ENCODE data around the gene RBM15. TPM values are rescaled to one million over a fixed set of nuclear protein-coding genes. Genes with fewer than 3 reads are reported as not detected.

RBM15 gene
- total and polyA plus RNA-seq, 2 of the 13 experiments (the other 11 are each of a cell fraction or from before 2014, with no cell fraction given) = 13.5 to 36.4 TPM

DNA sequence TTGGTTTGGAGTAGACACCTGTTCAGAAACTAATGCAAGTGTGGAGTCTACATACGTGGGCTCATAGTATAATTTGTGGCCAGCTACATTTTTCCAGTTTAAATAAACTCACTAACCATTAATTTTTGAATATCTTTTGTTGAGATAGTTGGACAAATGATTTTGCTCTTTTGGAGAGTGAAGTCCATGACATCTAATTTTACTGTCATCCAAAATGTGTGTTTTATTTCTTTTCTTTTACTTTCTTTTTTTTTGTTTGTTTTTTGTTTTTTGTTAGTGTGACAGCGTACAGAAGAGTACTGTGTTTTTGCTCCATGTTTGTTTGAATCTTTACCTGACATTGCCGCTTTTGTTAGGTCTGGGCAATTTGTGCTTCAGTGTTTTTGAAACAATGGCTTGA is 5.0 kb downstream of the RBM15 start:
- intact Hi-C loops (cut with micrococcal nuclease; ENCODE audit: unreplicated experiment) = no loop called here
- no peaks in the 10 kb centered on the region for H3K27me3 ChIP-seq (ENCODE audit: control insufficient read depth in 1 of 2, insufficient read depth in 2 of 2, low read length in 2 of 2)
- 54% methylated on average over 3 of the region's 3 CpGs for WGBS (ENCODE audit: low lambda C conversion rate)
- no peak for DNase-seq (ENCODE audit: low spot score)
- peaks cover 86% of the 10 kb centered on the region for H3K4me1 ChIP-seq (ENCODE audit: insufficient read depth, low read length)
- no TSS peak for BruUV-seq (replicated peaks)
- H4K20me1 ChIP-seq (ENCODE audit: insufficient read depth, low read length) = peaks cover 64% of the 10 kb centered on the region
- H3K9me3 ChIP-seq (ENCODE audit: low read length) = no peaks in the 10 kb centered on the region
- POLR2A ChIA-PET = no interaction called here
- FAIRE-seq = no peak
- in situ Hi-C loops (cut with HindIII; ENCODE audit: extremely low pct_ligation_motif_present, low pct_unique_long_range_greater_than_20kb) = no loop called here
- peaks cover 6 to 35% of the 10 kb centered on the region in 2 experiments; a peak in 4 of 5 replicates for H3K36me3 ChIP-seq (replicated peaks in 1 of 2; ENCODE audit: control insufficient read depth in 1 of 2, insufficient read depth in 2 of 2, low read length in 2 of 2)
- H2AFZ ChIP-seq (ENCODE audit: low read length) = no peak overlapping the region
- peak overlapping the region; percentile 97; the same call in 1 of the 2 replicates for H3K9ac ChIP-seq (ENCODE audit: insufficient read depth, low read depth, low read length)
- no peak for ATAC-seq
- peak overlapping the region; percentile 9 for H3K27ac ChIP-seq (ENCODE audit: extremely low read length, insufficient read depth, low read length)
- H3K79me2 ChIP-seq (ENCODE audit: insufficient read depth, low read length) = peaks cover 98% of the 10 kb centered on the region
- peak overlapping the region; percentile 35 to 91 (median 81); a peak in 5 of 6 replicates for H3K4me3 ChIP-seq (replicated peaks in 1 of 3; ENCODE audit: insufficient read depth in 1 of 3, low read depth in 2 of 3, low read length in 3 of 3)
- TF ChIP-seq RBFOX2 (IDR thresholded peaks at IDR 0.05; ENCODE audit: low read depth, low read length) (peak; percentile 30; the same call in 1 of the 2 replicates), ZNF724P (CRISPR knock-in tag; IDR thresholded peaks at IDR 0.05; ENCODE audit: borderline replicate concordance) (no peak), TP53 (CRISPR knock-in tag; conservative IDR thresholded peaks at IDR 0.05) (no peak)
- TF ChIP-seq, protein P1, sequence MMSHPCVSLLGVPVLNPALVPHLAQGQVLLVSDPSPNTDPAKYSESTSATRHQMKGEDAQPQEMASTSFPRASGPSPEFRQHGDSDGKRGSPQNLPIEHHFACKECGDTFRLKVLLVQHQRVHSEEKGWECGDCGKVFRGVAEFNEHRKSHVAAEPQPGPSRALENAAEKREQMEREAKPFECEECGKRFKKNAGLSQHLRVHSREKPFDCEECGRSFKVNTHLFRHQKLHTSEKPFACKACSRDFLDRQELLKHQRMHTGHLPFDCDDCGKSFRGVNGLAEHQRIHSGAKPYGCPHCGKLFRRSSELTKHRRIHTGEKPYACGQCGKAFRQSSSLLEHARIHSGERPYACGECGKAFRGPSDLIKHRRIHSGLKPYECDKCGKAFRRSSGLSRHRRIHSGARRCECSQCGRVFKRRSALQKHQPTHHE (CRISPR knock-in tag; IDR thresholded peaks at IDR 0.05; ENCODE audit: borderline replicate concordance) = no peak
- peak overlapping the region; percentile 96 for H3K4me2 ChIP-seq (ENCODE audit: low read depth, low read length)
- CTCF ChIA-PET (ENCODE audit: low intra/inter-chr PET ratio, low total read pairs) = no interaction called here

DNA sequence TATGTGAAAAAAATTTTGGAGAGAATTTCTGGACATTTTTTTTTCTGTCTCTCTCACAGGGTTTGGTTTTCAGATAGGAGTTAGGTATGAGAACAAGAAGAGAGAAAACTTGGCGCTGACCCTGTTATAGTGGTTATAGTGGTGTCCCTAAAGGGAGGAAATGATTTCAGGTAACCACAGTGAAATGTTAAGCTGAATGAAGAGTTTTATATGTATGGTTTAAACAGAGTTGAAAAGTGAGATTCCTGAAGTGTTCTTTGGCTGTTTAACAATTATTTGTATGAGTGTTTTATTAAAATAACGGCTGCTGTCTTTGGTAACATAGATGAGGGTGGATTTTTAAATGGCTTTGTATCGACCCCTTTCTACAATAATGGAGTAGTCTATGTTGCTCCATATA is 6.3 kb downstream of the RBM15 start:
- peaks cover 56% of the 10 kb centered on the region for H4K20me1 ChIP-seq (ENCODE audit: insufficient read depth, low read length)
- H3K9ac ChIP-seq (ENCODE audit: insufficient read depth, low read depth, low read length) = no peak overlapping the region
- in situ Hi-C loops (cut with HindIII; ENCODE audit: extremely low pct_ligation_motif_present, low pct_unique_long_range_greater_than_20kb) (no loop called here), intact Hi-C loops (cut with micrococcal nuclease; ENCODE audit: unreplicated experiment) (no loop called here)
- H3K4me1 ChIP-seq (ENCODE audit: insufficient read depth, low read length) = peaks cover 97% of the 10 kb centered on the region
- FAIRE-seq (no peak), DNase-seq (ENCODE audit: low spot score) (no peak), ATAC-seq (no peak)
- POLR2A ChIA-PET = no interaction called here
- peaks cover 99% of the 10 kb centered on the region for H3K79me2 ChIP-seq (ENCODE audit: insufficient read depth, low read length)
- 0 out of 6 replicates have a peak overlapping the region, but pooled peaks of 1 of the 3 experiments have one; percentile 81 for H3K4me3 ChIP-seq (replicated peaks in 1 of 3; ENCODE audit: insufficient read depth in 1 of 3, low read depth in 2 of 3, low read length in 3 of 3)
- H3K27me3 ChIP-seq (ENCODE audit: control insufficient read depth in 1 of 2, insufficient read depth in 2 of 2, low read length in 2 of 2) = no peaks in the 10 kb centered on the region
- no TSS peak for BruUV-seq (replicated peaks)
- no peaks in the 10 kb centered on the region for H3K9me3 ChIP-seq (ENCODE audit: low read length)
- H3K36me3 ChIP-seq (replicated peaks in 1 of 2; ENCODE audit: control insufficient read depth in 1 of 2, insufficient read depth in 2 of 2, low read length in 2 of 2) = peaks cover 6 to 35% of the 10 kb centered on the region in 2 experiments; a peak in 4 of 5 replicates
- no peak overlapping the region for H2AFZ ChIP-seq (ENCODE audit: low read length)
- 92% methylated on average over 3 of the region's 3 CpGs for WGBS (ENCODE audit: low lambda C conversion rate)
- H3K27ac ChIP-seq (ENCODE audit: extremely low read length, insufficient read depth, low read length) = no peak overlapping the region
- peak overlapping the region; percentile 34 for H3K4me2 ChIP-seq (ENCODE audit: low read depth, low read length)
- TF ChIP-seq ZNF317 (CRISPR knock-in tag; IDR thresholded peaks at IDR 0.05) = no peak
- TF ChIP-seq, protein P2, sequence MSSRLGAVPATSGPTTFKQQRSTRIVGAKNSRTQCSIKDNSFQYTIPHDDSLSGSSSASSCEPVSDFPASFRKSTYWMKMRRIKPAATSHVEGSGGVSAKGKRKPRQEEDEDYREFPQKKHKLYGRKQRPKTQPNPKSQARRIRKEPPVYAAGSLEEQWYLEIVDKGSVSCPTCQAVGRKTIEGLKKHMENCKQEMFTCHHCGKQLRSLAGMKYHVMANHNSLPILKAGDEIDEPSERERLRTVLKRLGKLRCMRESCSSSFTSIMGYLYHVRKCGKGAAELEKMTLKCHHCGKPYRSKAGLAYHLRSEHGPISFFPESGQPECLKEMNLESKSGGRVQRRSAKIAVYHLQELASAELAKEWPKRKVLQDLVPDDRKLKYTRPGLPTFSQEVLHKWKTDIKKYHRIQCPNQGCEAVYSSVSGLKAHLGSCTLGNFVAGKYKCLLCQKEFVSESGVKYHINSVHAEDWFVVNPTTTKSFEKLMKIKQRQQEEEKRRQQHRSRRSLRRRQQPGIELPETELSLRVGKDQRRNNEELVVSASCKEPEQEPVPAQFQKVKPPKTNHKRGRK (CRISPR knock-in tag; IDR thresholded peaks at IDR 0.05) = no peak
- CTCF ChIA-PET (ENCODE audit: low intra/inter-chr PET ratio, low total read pairs) = no interaction called here

Measured in HepG2 (cell line).